ENCODE measurements around the gene ADAMTS4.

ADAMTS4 gene

DNA sequence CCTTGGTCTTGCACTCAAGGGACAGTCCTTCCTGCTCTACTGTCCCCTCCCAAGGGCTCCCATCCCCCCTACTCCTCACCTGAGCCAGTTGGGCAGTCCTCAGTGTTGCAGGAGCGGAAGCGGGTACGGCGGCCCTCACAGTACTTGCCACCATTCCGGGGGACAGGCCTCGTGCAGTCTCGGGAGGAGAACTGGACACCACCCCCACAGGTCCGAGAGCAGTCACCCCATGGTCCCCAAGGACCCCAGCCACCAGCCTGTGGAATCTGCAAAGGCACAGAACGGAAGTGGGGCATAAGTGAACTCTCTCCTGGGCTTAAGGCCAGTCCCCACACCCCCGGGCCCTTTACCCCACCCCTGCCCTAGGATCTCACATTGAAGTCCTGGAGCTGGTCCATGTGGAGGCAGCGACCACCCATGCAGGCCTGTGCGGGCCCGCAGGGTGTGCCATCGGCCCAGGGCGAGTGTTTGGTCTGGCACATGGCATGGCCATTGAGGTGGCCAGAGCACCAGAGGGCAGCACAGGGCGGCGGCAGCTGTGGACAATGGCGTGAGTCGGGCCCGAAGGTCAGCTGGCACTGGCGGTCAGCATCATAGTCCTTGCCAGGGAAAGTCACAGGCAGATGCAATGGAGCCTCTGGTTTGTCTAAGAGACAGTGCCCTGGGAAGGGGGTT is 5.2 kb downstream of the ADAMTS4 start:
- DNase-seq, result no peak

DNA sequence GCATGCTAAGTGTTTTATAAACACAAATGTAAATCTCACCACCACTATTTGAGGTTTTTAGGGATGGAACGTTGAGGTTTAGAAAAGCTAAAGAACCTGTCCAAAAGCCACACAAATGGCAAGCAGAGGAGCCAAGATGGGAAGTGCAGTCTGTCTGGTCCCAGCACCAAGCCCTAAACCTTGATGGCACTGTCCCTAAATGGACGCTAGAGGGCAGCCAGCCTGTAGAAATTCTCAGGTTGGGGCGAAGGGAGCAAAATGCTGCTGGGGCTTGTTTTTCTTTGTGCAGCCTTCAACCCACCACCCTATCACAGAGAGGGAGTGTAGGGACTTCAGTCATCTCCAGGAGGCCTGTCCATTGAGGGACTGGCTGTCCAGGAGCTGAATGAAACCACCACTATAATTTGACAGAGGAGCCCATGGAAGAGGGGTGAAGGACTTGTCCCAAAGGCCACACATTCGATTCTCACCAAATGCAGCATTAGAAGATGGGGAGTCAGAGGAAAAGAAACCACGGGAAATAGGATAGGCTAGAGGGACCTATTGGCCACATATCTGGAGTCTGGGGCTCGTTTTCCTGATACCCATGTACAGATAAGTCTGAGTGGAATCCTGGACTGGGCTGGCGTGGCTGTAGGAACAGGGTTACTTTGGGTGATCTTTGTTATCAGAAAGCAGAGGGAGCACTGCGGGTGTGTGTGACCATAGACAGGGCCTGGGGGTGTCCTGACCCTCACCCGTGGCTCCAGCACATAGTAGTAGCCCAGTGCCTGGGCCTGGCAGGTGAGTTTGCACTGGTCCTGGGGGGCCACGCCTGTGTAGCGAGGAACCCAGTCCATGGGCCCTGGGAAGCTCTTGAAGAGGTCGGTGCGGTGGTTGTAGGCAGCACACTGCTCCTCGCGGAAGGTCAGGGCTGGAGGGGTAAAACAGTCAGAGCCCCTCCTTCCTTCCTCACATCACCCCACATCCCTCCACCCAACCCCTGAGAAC is 6.1 kb downstream of the ADAMTS4 start:
- peak; percentile 69 for DNase-seq

DNA sequence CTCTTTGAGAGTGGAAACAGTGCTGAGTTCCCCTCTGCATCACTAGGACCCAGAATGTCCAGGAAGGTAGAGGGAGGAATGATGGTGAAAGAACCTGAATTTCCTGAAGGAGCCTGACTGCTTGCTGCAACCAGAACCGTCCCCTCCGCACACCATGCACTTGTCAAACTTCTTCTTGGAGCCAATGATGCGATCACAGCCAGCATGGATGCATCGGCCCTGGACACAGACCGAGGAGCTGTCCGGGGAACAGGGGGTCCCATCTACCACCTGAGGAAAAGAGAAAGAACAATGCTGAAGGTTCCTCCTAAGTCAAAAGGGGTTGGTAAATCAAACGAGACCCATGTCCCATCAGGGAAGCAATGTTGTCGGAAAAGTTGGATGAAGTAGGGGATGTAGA is 6.9 kb downstream of the ADAMTS4 start:
- DNase-seq, result no peak

DNA sequence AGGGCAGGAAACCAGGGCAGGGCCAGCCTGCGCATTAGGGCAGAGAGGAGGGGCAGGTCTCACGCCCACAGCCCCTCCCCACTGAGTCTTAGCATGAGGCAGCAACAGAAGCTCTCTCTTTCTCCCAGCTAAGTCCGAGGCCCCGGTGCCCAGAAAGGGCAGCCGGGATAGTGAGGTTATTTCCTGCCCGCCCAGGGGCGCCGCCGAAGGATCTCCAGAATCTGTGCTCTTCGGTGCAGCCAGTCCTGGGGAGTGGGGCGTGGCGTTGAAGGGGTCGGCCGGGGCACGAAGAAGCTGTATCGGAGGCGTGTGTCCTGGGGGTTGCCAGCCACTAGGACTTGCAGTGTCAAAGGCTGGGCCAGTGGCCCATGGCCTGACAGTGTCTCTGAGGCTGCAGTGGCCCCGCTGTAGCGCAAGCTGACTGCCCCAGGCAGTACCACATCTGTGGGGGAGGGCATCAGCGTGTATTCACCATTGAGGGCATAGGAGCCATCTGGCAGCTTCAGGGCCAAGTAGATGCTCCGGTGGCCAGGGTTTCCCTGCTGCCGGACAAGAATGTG is 7.8 kb downstream of the ADAMTS4 start:
- DNase-seq, result no peak

DNA sequence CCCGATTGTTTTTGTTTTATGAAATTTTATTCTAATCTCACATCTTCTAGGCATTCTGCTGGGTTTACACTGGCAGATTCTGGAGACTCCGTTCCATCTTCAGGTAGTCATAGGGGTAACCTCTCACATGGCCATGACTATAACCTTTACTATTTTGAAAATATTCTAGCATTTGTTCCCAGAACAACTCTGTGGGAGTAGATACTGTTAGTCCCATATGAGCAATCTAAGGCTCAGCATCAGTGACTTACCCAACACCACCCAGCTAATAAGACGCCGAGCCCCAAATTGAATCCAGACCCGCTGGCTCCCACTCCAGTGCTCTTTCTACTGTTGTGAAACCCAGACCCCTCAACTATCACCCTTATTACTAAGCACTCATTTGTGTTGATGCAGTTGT is 9.8 kb downstream of the ADAMTS4 start:
- no peak for DNase-seq

DNA sequence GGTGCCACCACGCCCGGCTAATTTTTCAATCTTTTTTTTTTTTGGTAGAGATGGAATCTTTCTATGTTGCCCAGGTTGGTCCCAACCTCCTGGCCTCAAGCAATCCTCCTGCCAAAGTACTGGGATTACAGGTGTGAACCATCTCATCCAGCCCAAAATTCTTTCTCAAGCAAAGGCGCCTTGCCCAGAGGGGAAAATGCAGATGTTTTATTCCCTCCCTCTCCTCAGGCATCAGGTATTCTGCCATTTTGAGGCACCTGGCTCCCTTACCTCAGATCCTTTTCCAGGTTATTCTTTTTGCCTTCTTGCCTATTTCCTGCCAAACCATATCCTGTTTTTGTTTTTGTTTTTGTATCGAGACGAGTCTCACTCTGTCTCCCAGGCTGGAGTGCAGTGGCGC is 10.5 kb downstream of the ADAMTS4 start:
- DNase-seq, result no peak

DNA sequence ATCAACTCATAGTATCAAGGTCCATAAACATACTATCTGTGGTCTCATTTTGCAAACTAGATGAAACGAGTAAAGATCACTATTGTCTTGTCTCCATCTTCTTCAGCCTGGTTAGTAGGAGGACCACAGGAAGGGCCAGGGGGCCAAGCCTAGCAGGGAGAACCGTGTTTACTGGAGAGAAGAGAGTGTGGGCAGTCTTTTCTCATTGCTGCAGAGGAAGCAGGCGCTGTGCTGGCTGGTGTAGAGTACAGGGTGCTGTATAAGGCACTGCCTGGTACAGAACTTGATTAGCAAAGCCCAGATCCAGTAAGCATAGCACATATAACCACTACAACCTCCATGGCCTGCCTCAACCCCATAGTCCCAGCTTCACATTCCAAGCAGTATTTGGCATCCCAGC is 11.5 kb downstream of the ADAMTS4 start:
- no peak for DNase-seq

DNA sequence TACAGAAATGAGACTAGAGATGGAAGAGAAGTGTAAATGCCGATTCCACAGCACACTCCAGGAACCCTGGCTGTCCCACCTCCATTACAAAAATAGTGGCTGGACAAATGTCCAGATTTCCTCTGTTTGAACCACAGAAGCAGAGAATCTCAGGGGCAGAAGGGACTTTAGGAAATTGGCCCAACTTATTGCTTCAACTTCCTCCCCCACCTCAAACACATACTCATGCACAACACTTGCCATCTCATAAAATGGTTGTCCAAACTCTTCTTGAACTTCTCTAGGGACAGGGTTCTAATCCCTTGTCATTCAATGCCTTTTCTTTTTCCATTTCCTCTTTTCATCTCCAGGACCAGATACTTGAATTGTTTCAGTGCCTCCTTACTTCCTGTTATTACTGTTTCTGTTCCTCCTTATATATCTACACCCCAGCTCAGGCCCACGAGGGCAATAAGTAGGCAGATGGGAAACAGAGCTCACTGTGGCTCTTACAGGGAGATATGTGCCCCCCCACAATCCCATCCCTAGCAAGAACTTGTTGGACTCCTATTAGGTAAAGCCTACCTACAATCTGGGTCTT is 13.0 kb downstream of the ADAMTS4 start:
- no peak for DNase-seq

DNA sequence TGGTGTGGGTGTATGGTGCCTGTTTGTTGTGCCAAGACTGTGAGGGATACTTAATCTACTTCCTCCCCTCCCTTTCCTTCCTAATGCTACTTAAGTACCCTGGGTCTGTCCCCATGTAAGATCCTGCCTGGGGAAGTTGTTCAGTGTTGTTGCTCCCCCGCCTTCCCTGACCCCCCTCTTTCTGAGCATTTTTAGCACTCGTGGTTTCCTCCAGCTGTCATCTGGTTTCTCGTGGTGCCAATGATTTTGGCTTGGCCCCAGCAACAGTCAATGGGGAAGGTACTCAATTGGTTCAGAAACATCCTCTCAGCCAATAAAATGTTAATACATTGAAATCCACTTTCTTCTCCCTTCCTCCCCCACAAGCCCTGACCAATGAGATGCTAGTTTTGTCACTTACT is 13.6 kb downstream of the ADAMTS4 start:
- peak; percentile 75 for DNase-seq

DNA sequence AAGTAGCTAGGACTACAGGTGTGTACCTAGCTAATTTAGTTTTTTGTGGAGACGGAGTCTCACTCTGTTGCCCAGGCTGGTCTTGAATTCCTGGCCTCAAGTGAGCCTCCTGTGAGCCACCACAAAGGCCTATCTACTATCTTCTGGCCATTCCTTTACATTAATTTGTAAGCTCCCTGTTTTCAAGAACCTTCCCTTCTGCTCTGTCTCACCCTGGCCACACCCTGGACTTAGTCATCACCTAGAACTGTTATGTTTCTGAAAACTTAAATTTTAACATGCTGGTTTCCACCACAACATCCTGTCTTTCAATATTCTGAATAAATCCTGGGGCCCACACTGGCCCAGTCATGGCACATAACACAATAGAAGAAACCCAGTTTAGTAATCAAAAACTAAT is 16.6 kb downstream of the ADAMTS4 start:
- peak; percentile 64 for DNase-seq

DNA sequence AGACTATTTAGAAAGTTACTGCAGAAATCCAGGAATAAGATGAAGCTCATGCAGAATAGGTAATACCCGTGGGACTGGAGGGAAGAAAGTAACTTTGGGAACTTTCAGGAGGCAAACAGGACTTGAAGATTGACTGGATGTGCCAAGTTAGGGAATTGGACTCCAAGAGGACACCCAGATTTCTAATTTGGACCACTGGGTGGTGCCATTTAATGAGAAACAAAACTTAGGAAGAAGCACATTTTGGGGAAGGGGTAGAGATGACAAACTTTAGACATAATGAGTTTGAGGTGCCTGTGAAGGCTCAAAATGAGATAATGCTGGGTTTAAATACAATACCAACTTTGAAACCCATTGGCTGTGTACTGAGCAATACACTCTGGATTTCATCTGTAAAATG is 18.2 kb downstream of the ADAMTS4 start:
- no peak for DNase-seq

DNA sequence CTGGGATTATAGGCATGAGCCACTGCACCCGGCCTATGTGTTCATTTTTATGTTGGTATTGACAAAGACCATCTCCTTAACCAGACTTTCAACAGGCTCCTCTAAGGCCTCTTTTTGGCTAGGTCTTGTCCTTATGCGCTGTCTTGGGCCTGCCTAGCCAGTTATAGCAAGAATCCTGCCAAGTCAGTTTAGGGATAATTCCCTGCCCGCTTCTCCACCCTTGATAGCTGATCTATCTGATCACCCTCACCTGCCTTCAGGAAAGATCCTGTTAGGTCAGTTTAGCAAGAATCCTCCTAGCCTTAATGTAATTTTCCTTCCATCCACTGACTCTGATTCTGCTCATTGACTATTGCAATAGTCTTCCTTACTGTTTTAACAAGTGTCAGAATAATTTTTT is 19.2 kb downstream of the ADAMTS4 start:
- no peak for DNase-seq

DNA sequence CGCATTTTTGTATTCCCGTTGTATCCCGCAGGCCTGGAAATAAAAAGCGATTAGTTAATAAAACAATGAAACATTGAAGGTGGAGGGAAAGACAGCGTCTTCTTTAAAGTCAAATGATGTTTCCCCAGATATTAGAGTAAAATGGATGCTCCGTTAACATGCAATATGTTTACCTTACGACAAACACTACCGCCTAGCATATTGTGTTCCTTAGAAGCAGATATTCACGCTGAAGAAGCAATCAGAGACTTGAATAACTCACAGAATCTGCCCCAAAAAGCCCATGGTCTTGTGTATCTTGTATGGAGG is 21.0 kb downstream of the ADAMTS4 start:
- DNase-seq, result no peak

DNA sequence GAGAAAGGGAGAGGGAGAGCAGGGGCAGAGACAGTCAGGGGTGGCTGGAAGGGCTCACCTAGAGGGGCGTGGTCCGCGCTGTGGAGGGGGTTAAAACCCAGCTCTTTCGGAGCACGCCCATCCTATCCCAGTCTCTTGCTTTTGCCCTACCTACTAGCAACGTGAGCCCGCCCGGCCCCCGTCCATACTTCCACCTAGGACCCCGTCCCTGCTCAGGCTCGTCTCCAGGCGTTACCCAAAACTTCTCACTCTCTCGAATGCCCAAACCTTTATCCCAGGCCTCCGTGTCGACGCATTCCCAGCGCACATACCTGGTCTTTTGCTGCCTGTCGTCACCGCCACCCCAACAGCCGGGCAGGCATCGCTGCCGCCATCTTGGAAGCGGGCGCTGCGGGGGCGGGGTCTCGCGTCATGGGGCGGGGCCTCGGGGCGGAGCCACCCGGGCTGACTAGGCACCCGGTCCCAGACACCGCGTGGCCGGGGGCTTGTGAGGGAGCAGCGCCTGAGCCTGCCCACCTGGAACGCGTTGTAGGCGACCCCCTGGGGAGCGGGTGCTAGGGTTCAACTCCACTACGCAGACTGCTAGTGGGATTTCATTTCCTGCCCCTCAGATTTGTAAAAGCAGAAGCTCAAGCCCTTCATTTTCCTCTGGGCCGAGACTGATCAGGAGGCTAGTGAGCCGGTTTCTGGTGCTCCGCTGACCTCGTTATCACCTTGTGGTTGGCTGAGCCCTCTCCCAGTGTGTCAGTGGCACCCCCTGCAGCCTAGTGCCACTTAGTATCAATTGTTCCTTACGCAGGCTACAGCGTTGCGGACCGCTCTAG is 21.5 kb downstream of the ADAMTS4 start, which contains the start of gene B4GALT3:
B4GALT3 (minus strand) TSS at position 396 of the 824 bp plus-strand sequence. CDS start 1,447 bp downstream, outside the sequence.
- DNase-seq, result peak; percentile 93

DNA sequence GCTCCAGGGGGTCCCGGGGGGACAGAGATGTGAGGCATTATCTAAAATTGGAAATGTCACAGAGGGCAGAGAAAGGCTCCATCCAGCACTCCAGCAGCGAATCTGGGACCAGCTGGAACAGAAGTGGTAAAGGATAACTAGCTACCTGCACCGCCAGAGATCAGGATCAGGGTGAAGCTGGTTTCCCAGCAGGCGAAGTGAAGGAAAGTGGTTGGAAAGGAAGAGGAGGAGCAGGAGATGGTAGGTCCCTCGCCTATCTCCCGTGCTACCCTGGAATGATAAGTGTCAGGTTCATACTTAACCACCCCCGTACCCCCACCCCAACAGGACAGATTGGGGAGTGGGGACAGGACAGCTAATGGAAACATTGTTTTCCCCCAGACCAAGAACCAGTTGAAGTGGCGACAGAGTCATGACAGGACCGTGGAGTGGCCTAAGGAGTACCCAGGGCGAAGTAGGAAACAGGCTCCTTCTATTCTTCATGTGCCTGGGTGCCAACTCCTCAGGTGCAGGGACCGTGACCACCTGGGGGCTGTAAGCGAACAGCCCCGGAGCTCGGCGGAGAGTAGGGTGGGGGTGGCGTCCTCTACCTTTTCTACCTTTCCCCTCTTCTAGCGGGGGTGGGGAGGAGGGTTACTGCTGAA is 22.3 kb downstream of the ADAMTS4 start:
- DNase-seq, result no peak

DNA sequence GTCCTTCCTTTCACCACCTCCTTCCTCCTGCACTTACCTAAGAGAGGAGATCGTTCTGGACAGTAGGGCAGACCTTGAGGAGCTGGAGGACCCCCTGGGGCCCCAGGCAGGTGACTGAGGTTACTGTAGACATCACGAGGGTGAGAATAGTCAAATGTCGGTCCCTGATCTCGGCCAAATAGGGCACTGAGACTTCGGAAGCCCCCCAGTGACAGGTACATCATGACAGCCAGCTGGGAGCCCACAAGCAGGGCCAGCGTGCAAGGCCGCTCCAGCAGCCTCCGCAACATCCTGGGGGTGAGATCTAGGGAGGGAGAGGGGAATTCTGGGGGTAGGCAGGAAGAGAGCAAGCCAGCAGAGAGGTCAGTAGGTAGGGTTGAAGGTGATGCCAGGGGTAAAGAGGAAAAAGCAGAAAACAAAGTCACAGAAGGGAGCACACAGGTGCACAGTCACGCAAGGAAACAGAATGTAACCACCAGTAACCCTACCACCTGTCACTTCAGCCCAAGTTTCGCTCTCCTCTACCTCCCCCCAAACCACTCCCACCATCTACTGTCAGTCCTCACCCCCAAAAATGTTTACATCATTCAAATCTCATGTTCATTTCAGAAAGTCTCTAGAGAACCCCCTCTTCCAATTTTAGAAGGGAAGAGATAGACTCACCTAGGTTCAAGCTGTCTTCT is 22.9 kb downstream of the ADAMTS4 start:
- no peak for DNase-seq

DNA sequence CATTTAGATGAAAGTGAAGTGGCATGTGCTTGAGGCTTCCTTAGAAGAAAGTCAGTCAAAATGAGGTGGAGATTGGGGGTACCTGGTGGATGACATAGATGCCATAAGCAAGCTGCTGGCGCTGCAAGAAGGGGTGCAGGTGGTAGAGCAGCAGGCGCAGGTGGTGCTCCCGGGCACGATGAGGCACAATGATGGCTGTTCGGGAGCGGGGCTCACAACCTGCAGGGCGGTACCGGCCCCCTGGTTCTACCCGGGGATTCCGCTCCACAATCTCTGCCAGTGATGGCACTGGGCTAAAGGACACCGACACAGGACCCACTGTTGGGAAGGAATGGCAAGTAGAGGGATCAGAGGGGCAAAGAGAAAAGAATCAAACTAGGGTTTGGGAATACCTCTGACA is 23.9 kb downstream of the ADAMTS4 start:
- no peak for DNase-seq

DNA sequence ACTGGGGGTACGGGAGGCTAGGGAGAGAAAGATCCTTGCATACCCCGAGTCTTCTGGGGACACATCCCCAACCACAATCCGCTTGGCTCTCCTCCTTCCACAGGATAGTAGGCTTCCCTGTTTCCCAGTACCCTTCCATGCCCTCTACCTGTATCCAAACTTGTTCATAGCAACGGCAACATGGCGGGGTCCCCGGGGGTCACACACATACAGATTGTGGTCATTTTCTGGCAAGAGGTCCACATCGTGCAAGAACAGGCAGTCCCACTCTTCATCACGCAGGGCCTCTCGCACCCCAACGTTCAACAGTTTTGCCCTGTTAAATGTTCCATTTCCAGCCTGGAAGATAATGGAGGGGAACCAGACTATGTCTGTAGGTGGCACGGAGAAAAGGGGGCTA is 25.1 kb downstream of the ADAMTS4 start:
- no peak for DNase-seq

DNA sequence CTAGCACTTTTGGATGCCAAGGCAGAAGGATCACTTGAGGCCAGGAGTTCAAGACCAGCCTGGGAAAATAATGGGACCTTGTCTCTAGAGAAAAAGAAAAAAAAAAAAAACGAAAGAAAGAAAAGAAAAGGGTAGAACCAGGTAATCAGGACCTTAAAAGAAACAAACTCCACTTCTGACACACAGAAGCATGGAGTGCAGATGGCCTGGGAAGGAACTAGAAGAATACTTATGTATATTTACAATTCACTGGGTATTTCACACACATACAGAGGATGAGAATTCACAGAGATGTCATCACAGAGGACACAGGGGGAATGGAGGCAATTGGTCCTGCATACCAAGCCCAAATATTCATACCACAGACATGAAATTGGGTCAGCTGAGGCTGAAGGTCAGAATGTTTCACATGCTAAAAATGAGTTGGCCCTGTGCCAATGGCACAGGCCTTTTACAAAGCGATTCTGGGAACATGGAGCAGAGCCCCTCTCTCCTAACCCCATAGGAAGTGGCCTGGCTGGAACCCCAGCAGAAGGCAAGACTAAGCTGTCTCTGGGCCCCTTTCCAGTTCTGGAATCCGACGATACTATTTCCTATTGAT is 26.0 kb downstream of the ADAMTS4 start:
- no peak for DNase-seq

DNA sequence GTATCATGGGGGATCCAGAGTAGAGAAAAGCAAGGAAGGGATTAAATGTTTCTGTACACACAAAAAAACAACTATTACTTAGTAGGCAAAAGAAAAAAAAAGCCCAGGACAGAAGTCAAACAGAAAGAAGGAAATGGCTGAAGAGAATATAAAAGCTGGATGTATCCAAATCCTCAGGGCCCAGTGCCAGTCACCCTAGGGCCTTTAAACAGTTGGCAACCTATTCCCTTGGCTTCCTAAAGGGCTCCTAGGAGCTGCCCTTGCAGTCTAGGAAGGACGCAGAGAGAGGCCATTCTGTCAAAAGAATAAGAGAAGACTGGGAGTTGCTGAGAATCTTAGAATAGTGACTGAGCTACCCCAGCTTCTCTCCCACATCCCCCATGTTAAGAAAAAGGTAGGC is 26.5 kb downstream of the ADAMTS4 start:
- DNase-seq, result no peak

DNA sequence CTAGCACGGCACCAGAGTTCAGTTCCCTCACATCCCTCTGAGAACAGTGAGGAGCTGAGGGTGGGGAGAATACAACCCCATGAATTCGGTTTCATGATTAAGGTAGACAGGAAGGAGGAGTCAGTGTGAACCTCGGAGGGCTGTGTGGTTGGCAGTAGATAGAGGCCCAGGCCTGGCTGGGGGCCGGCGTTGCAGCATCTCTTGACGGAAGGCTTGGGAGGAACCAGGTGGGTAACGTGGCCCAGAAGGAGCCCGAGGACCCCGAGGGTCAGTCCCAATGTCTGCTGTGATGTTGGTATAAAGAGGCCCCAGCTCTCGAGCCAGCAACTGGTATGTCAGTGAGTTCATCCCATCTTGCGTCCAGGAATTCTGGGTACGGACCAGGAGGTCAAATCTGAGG is 27.2 kb downstream of the ADAMTS4 start:
- no peak for DNase-seq

All from activated gamma-delta T cell treated with Interleukin-2 at 50 U/mL for 16 hours (primary cell).